ENCODE measurements around the gene TRMT2A.

TRMT2A gene

DNA sequence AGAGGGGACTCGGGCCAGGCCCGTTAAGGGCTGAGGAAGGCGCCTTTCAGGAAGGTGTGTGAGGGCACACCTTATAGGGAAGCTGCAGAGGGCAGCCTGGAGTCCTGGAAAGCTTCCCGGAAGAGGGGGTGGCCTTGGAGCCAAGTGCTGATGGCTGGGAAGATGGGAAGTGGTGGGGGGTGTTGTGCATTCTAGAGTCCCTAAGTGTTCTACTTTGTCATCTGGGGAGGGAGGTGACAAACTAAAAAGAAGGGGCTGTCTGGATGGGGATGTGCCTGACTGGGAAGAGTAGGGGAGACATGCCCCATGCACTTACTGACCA lies 21.4 kb upstream of the TRMT2A start:
- ChIA-PET POLR2A (ENCODE audit: low non-redundant PET) (no interaction called here), CTCF (no interaction called here)
- TF ChIP-seq, protein P1, sequence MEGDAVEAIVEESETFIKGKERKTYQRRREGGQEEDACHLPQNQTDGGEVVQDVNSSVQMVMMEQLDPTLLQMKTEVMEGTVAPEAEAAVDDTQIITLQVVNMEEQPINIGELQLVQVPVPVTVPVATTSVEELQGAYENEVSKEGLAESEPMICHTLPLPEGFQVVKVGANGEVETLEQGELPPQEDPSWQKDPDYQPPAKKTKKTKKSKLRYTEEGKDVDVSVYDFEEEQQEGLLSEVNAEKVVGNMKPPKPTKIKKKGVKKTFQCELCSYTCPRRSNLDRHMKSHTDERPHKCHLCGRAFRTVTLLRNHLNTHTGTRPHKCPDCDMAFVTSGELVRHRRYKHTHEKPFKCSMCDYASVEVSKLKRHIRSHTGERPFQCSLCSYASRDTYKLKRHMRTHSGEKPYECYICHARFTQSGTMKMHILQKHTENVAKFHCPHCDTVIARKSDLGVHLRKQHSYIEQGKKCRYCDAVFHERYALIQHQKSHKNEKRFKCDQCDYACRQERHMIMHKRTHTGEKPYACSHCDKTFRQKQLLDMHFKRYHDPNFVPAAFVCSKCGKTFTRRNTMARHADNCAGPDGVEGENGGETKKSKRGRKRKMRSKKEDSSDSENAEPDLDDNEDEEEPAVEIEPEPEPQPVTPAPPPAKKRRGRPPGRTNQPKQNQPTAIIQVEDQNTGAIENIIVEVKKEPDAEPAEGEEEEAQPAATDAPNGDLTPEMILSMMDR (conservative IDR thresholded peaks at IDR 0.05; ENCODE audit: low read depth), result no peak
- no peak for DNase-seq (ENCODE audit: low spot score)
- H3K27ac ChIP-seq, result peak overlapping the region; percentile 60

DNA sequence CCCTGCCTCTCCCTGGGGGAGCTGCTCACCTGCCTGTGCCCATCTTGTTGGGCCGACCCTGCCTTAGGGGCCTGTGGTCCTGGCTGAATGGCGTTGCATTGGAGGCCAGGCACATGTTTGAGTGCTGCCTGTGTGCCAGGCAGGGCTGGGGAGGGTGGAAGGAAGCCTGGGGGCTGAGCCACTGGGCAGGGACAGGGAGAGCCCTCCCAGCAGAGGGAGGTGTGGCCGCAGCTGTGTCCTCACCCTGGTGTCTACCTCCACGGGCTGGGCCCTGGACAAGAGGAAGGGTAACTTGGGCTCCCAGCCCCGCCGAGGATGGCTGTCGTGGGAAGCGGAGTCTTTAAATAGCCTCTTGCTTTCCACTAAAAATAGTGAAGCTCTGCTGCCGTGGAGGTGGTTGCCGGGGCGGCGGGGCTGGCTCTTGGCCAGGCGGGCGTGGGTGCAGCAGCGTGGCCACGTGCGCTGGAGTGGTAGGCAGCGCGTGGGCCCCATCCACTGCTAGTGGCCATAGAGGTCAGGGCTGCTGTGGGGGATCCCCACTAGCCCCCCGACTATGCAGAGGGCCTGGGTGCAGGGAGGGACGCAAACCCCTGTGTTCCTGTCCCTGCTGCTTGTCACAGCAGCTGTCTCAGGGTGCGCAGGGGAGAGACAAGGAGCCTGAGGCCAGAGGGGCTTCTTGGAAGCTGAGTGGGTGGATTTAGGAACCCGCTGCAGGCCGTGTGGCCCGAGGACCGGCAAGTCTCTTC lies 20.8 kb upstream of the TRMT2A start:
- H3K27ac ChIP-seq, result peak overlapping the region; percentile 60
- POLR2A ChIA-PET (ENCODE audit: low non-redundant PET), result no interaction called here
- CTCF ChIA-PET, result no interaction called here
- no peak for DNase-seq (ENCODE audit: low spot score)
- TF ChIP-seq, protein P1 (conservative IDR thresholded peaks at IDR 0.05; ENCODE audit: low read depth), result no peak

DNA sequence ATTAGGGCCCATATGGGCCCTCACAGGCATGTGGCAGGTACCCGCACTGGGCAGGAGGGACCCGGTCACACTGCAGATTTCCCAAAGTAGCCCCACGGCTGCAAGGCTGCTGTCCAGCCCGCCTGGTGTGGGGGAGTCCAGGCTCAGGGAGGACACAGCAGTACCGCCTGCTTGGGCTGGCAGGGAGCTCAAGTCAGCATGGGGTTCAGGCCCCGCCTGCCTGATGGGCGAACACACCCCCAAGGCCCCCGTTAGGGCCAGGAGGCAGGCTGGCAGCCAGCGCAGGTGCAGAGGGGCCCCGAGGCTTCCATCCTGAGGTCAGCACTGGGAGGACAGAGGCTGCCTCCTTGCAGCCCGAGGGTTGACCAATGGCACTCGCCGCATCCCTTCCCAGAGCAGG lies 20.1 kb upstream of the TRMT2A start:
- TF ChIP-seq, protein P1 (conservative IDR thresholded peaks at IDR 0.05; ENCODE audit: low read depth), result no peak
- POLR2A ChIA-PET (ENCODE audit: low non-redundant PET), result no interaction called here
- H3K27ac ChIP-seq, result peak overlapping the region; percentile 60
- CTCF ChIA-PET, result no interaction called here
- DNase-seq (ENCODE audit: low spot score), result no peak

DNA sequence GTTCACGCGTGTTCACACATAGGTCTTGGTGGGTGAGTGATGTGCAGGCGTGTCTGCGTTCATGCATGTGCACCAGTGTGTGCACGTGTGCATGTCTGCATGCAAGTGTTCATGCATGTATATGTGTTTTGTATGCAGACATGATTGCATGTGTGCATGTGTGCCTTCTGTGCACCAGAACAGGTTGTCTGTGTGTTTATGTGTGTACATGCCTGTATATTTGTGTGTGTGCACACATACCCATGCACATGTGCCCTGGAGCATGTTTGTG lies 19.5 kb upstream of the TRMT2A start:
- peak overlapping the region; percentile 60 for H3K27ac ChIP-seq
- TF ChIP-seq, protein P1 (conservative IDR thresholded peaks at IDR 0.05; ENCODE audit: low read depth), result no peak
- CTCF ChIA-PET, result no interaction called here
- POLR2A ChIA-PET (ENCODE audit: low non-redundant PET), result no interaction called here
- DNase-seq (ENCODE audit: low spot score), result no peak

DNA sequence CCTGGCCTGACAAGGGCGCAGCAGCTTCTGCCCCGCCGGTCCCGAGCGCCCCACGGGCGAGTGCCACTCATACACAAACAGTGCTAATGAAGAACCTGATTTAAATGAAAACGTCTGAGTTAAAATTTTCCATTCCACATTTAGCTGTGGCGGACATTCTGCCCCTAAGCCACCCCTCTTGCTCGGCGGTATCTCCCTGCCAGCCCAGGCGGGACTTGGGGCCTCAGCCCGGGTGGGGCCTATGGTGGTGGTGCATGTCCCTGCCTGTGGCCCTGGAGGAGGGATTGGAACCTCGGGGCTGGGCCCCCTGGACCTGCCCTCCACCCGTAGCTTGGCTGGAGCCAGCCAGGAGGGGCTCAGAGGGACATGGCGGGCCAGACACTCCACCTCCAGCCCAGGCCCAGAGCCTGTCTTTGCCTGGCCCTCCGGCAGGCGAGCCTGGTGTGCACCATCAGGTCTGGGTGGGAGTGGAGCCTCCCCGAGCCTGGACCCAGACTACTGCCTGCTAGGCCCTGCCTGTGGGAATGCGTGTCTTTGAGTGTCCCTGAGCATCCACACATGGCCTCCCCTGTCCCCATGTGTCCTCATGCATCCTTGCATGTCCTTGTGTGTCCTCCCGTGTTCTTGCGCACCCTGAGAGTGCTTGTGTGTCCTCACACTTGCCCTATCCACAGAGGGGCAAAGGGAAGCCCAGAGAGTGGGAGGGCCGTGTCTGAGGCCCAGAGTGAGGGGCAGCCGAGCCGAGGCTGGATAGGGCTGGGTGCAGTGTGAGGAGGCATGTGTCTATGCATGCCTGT lies 19.0 kb upstream of the TRMT2A start:
- ChIA-PET POLR2A (ENCODE audit: low non-redundant PET) (no interaction called here), CTCF (no interaction called here)
- TF ChIP-seq, protein P1 (conservative IDR thresholded peaks at IDR 0.05; ENCODE audit: low read depth), result no peak
- H3K27ac ChIP-seq, result peak overlapping the region; percentile 60
- no peak for DNase-seq (ENCODE audit: low spot score)

DNA sequence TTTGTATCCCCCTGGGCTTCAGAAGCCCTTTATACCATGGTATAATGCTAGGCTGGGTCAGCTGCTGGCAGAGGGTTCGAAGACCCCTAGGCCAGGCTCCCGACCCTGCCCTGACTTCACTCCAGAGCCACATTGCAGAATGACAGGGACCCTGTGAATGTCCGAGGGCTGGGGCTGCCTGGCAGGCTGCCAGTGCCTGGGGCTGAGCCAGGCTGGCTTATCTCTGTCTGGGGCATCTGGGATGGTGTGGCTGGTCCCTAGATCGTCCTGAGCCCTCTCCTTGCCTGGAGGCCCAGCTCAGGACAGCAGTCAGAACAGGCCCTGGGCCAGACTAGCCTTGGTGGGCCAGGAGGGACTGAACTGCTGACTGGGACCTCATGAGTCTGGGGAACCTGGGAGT lies 18.2 kb upstream of the TRMT2A start:
- POLR2A ChIA-PET (ENCODE audit: low non-redundant PET), result no interaction called here
- CTCF ChIA-PET, result no interaction called here
- H3K27ac ChIP-seq, result peak overlapping the region; percentile 60
- TF ChIP-seq, protein P1 (conservative IDR thresholded peaks at IDR 0.05; ENCODE audit: low read depth), result no peak
- DNase-seq (ENCODE audit: low spot score), result no peak

Measured in RWPE1 (cell line).